H9 (cell line): ENCODE results near the gene SOX13. TPM values are rescaled to one million over a fixed set of nuclear protein-coding genes. Genes with fewer than 3 reads are reported as not detected.

Experiments
- DNase-seq: peaks from one replicate; pipeline ENCODE4 v3.0.0-alpha.2; 2017
- H2AFZ ChIP-seq: one replicate; pipeline ENCODE4 v1.6.1; 2013; ENCODE audit warnings: mild to moderate bottlenecking, low read length, control low read depth, moderate library complexity
- H2AK5ac ChIP-seq: 2 replicates; pipeline ENCODE4 v1.6.1; 2013; ENCODE audit warnings: low read length, control low read depth, mixed read lengths; ENCODE audit not compliant: insufficient read length
- H2BK120ac ChIP-seq: one replicate; pipeline ENCODE4 v1.6.1; 2013; ENCODE audit warnings: low read depth, mild to moderate bottlenecking, low read length, control low read depth, inconsistent platforms; ENCODE audit not compliant: poor library complexity, severe bottlenecking
- H2BK12ac ChIP-seq: 2 replicates; pipeline ENCODE4 v1.6.1; 2013; ENCODE audit warnings: low read length, control low read depth, mixed read lengths, low read depth; ENCODE audit not compliant: insufficient read length
- H2BK15ac ChIP-seq: 2 replicates; pipeline ENCODE4 v1.6.1; 2013; ENCODE audit warnings: low read depth, low read length, control low read depth
- H2BK20ac ChIP-seq: one replicate; pipeline ENCODE4 v1.6.1; 2013; ENCODE audit warnings: low read depth, mild to moderate bottlenecking, low read length, control low read depth, inconsistent platforms; ENCODE audit not compliant: poor library complexity, severe bottlenecking
- H2BK5ac ChIP-seq: 2 replicates; pipeline ENCODE4 v1.6.1; 2013; ENCODE audit warnings: low read length, control low read depth, mixed read lengths; ENCODE audit not compliant: insufficient read length
- H3K14ac ChIP-seq: 2 replicates; pipeline ENCODE4 v1.6.1; 2013; ENCODE audit warnings: low read length, control low read depth; ENCODE audit not compliant: insufficient read depth
- H3K18ac ChIP-seq: 2 replicates; pipeline ENCODE4 v1.6.1; 2013; ENCODE audit warnings: low read depth, mild to moderate bottlenecking, mixed read lengths, low read length, control low read depth; ENCODE audit not compliant: insufficient read length
- H3K23ac ChIP-seq: 2 replicates; pipeline ENCODE4 v1.6.1; 2013; ENCODE audit warnings: low read length, control low read depth, mixed read lengths, low read depth; ENCODE audit not compliant: insufficient read length
- H3K23me2 ChIP-seq: 2 replicates; pipeline ENCODE4 v1.6.1; 2013; ENCODE audit warnings: low read depth, mild to moderate bottlenecking, mixed read lengths, low read length, control low read depth; ENCODE audit not compliant: insufficient read length, poor library complexity, severe bottlenecking
- H3K27ac ChIP-seq: 2 replicates; pipeline ENCODE4 v1.5.1; 2013; ENCODE audit warnings: low read length, control low read depth, mixed read lengths, low read depth; ENCODE audit not compliant: insufficient read length
- H3K27me3 ChIP-seq: 2 replicates; pipeline ENCODE4 v1.6.1; 2013; ENCODE audit warnings: low read length, control low read depth, inconsistent platforms; ENCODE audit not compliant: insufficient read depth
- H3K4ac ChIP-seq: 2 replicates; pipeline ENCODE4 v1.6.1; 2013; ENCODE audit warnings: low read depth, mild to moderate bottlenecking, control low read depth, inconsistent platforms, low read length, moderate library complexity
- H3K4me1 ChIP-seq: 2 replicates; pipeline ENCODE4 v1.6.1; 2013; ENCODE audit warnings: low read length, control low read depth, inconsistent platforms; ENCODE audit not compliant: insufficient read depth
- H3K4me2 ChIP-seq: 2 replicates; pipeline ENCODE4 v1.6.1; 2013; ENCODE audit warnings: low read length, control low read depth, mixed read lengths; ENCODE audit not compliant: insufficient read length, insufficient read depth
- H3K56ac ChIP-seq: 2 replicates; pipeline ENCODE4 v1.6.1; 2013; ENCODE audit warnings: low read depth, mild to moderate bottlenecking, mixed read lengths, low read length, control low read depth; ENCODE audit not compliant: insufficient read length
- H3K79me1 ChIP-seq: 2 replicates; pipeline ENCODE4 v1.6.1; 2013; ENCODE audit warnings: low read depth, mild to moderate bottlenecking, moderate library complexity, low read length, control low read depth, inconsistent platforms; ENCODE audit not compliant: insufficient read depth, poor library complexity, severe bottlenecking
- H3K79me2 ChIP-seq: 2 replicates; pipeline ENCODE4 v1.6.1; 2013; ENCODE audit warnings: low read length, control low read depth, inconsistent platforms; ENCODE audit not compliant: insufficient read depth
- H3K9ac ChIP-seq: 2 replicates; pipeline ENCODE4 v1.6.1; 2013; ENCODE audit warnings: low read length, control low read depth, mixed read lengths; ENCODE audit not compliant: insufficient read length; ENCODE audit errors: extremely low read depth
- H3K9me3 ChIP-seq: one replicate; pipeline ENCODE4 v1.6.1; 2013; ENCODE audit warnings: low read depth, low read length, inconsistent platforms; ENCODE audit not compliant: control insufficient read depth
- H3T11ph ChIP-seq: one replicate; pipeline ENCODE4 v1.6.1; 2013; ENCODE audit warnings: mild to moderate bottlenecking, low read length, control low read depth, inconsistent platforms
- H4K20me1 ChIP-seq: one replicate; pipeline ENCODE4 v1.6.1; 2013; ENCODE audit not compliant: control insufficient read depth, insufficient read length, insufficient read depth
- H4K5ac ChIP-seq: 2 replicates; pipeline ENCODE4 v1.6.1; 2013; ENCODE audit warnings: low read depth, mild to moderate bottlenecking, mixed read lengths, low read length, control low read depth; ENCODE audit not compliant: insufficient read length
- H4K8ac ChIP-seq: replicated peaks from 2 replicates; pipeline ENCODE4 v1.6.1; 2013; ENCODE audit warnings: low read length, control low read depth, mixed read lengths, low read depth; ENCODE audit not compliant: insufficient read length
- H4K91ac ChIP-seq: 2 replicates; pipeline ENCODE4 v1.6.1; 2013; ENCODE audit warnings: low read depth, mild to moderate bottlenecking, moderate library complexity, mixed read lengths, low read length, control low read depth; ENCODE audit not compliant: insufficient read length
- H3K27ac Mint-ChIP-seq, 3 experiments: 2 replicates in 2 of 3; 3 replicates in 1 of 3; pipeline ENCODE4 v1.8.0; 2020 to 2021; ENCODE audit warnings: mixed read lengths in 3 of 3, mild to moderate bottlenecking in 1 of 3, moderate library complexity in 1 of 3
- H3K27me3 Mint-ChIP-seq: 2 replicates; pipeline ENCODE4 v1.8.0; 2021; ENCODE audit warnings: low read depth, mild to moderate bottlenecking, moderate library complexity, mixed read lengths
- H3K36me3 Mint-ChIP-seq, 3 experiments: 2 replicates in 2 of 3; 3 replicates in 1 of 3; pipeline ENCODE4 v1.8.0; 2020 to 2021; ENCODE audit warnings: low read depth in 3 of 3, mixed read lengths in 3 of 3; ENCODE audit not compliant: insufficient read depth in 1 of 3
- H3K4me1 Mint-ChIP-seq, 2 experiments: 2 replicates each; pipeline ENCODE4 v1.8.0; 2020; ENCODE audit warnings: mixed read lengths in 2 of 2
- H3K4me3 Mint-ChIP-seq, 2 experiments: 2 replicates in 1 of 2; 3 replicates in 1 of 2; pipeline ENCODE4 v1.8.0; 2020 to 2021; ENCODE audit warnings: mild to moderate bottlenecking in 2 of 2, mixed read lengths in 2 of 2, moderate library complexity in 1 of 2
- H3K9me3 Mint-ChIP-seq, 2 experiments: 2 replicates in 1 of 2; 3 replicates in 1 of 2; pipeline ENCODE4 v1.8.0; 2020; ENCODE audit warnings: mild to moderate bottlenecking in 2 of 2, mixed read lengths in 2 of 2, moderate library complexity in 1 of 2
- WGBS: extraction: QIAGEN DNeasy Blood & Tissue Kit; methylation state at CpG from one replicate; pipeline ENCODE4 v1.1.7; 2013; ENCODE audit warnings: missing lambda C conversion rate, low lambda C conversion rate, mixed read lengths; ENCODE audit not compliant: insufficient read length; ENCODE audit errors: extremely low coverage; 5-methylcytosine and 5-hydroxymethylcytosine counted together
- total RNA-seq: library from RNA; stranded (reverse); gene quantifications from 2 replicates; pipeline ENCODE4 v1.2.1, GENCODE V29; 2021
- TF ChIP-seq, protein P1 (sequence below): fragments of 200-600 bp; sonication (generic); conservative IDR thresholded peaks from 3 replicates; pipeline ENCODE4 v1.8.0; 2021; ENCODE audit warnings: antibody characterized with exemption, mild to moderate bottlenecking

SOX13 gene
- total RNA-seq, 1 experiment from 2014 or later = 120 TPM

DNA sequence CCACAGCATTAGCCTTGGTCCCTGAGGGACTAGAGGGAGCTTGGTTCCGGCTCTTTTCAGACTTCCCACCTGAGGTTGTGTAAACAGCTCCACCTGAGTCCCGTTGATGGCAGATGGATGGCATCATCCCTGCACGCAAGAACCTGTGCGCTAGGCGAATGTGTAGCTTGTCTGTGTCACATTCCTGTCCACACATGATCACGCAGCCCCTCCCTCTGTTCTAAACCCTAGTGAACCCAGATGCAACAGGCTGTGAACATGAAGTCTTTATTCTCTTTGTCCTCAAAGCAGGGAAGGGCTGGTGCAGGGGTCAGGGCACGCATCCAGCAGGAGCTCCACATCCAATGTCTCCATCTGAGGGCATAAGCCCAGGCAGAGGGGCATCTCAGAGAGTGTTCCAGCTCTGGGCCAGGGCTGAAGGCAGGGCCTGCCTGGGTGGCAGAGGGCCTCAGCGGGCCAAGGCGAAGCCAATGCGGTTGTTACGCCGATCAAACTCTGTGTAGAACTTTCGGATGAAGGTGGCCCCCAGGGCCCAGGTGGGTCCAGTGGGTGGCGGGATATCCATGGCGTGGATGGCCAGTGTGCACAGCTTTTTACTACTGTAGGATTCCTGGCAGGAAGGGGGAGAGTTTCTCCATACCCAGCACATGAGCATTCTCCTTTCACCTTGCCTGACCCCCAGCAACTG lies 81.8 kb downstream of the SOX13 start:
- no peak overlapping the region for H3K14ac ChIP-seq
- H3K4ac ChIP-seq = no peak overlapping the region
- no peak overlapping the region for H3K23ac ChIP-seq
- WGBS = no CpG with 5 or more reads among the region's 15 CpGs
- no peak overlapping the region for H3K27ac ChIP-seq
- no peak overlapping the region for H4K8ac ChIP-seq
- H4K91ac ChIP-seq = no peak overlapping the region
- no peak overlapping the region for H2AFZ ChIP-seq
- H2BK15ac ChIP-seq = no peak overlapping the region
- H3K4me1 Mint-ChIP-seq = peaks cover 20 to 24% of the 10 kb centered on the region in 2 experiments
- no peak overlapping the region for H3K56ac ChIP-seq
- H2BK12ac ChIP-seq = no peak overlapping the region
- H3K27me3 ChIP-seq = no peaks in the 10 kb centered on the region; the same call in 1 of the 2 replicates
- H3K27ac Mint-ChIP-seq = 0 out of 7 replicates have a peak overlapping the region, but pooled peaks of 1 of the 3 experiments have one; percentile 32
- no peaks in the 10 kb centered on the region; a peak in 1 of 5 replicates for H3K9me3 Mint-ChIP-seq
- TF ChIP-seq, protein P1, sequence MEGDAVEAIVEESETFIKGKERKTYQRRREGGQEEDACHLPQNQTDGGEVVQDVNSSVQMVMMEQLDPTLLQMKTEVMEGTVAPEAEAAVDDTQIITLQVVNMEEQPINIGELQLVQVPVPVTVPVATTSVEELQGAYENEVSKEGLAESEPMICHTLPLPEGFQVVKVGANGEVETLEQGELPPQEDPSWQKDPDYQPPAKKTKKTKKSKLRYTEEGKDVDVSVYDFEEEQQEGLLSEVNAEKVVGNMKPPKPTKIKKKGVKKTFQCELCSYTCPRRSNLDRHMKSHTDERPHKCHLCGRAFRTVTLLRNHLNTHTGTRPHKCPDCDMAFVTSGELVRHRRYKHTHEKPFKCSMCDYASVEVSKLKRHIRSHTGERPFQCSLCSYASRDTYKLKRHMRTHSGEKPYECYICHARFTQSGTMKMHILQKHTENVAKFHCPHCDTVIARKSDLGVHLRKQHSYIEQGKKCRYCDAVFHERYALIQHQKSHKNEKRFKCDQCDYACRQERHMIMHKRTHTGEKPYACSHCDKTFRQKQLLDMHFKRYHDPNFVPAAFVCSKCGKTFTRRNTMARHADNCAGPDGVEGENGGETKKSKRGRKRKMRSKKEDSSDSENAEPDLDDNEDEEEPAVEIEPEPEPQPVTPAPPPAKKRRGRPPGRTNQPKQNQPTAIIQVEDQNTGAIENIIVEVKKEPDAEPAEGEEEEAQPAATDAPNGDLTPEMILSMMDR = no peak
- no peak overlapping the region for H3K4me2 ChIP-seq
- no peak overlapping the region; a peak in 1 of 5 replicates for H3K4me3 Mint-ChIP-seq
- H2AK5ac ChIP-seq = no peak overlapping the region
- DNase-seq = no peak
- H3K36me3 Mint-ChIP-seq = no peaks in the 10 kb centered on the region; a peak in 2 of 7 replicates
- no peak overlapping the region for H2BK20ac ChIP-seq
- no peak overlapping the region for H3K9ac ChIP-seq
- H3K23me2 ChIP-seq = peaks cover 6% of the 10 kb centered on the region
- H3K4me1 ChIP-seq = no peaks in the 10 kb centered on the region; the same call in 1 of the 2 replicates
- H3K27me3 Mint-ChIP-seq = peaks cover 46% of the 10 kb centered on the region
- H3K9me3 ChIP-seq = no peaks in the 10 kb centered on the region
- H2BK5ac ChIP-seq = no peak overlapping the region
- no peak overlapping the region for H4K5ac ChIP-seq
- no peaks in the 10 kb centered on the region for H4K20me1 ChIP-seq
- no peak overlapping the region for H3T11ph ChIP-seq
- H3K18ac ChIP-seq = no peak overlapping the region
- no peaks in the 10 kb centered on the region for H3K79me2 ChIP-seq
- H3K79me1 ChIP-seq = no peaks in the 10 kb centered on the region
- H2BK120ac ChIP-seq = no peak overlapping the region
